Measurements from ENCODE around the gene ZNF423. TPM values are rescaled to one million over a fixed set of nuclear protein-coding genes. Genes with fewer than 3 reads are reported as not detected.

Gene ZNF423
- total RNA-seq, 1 donor from 2014 or later: 19.8 TPM

DNA sequence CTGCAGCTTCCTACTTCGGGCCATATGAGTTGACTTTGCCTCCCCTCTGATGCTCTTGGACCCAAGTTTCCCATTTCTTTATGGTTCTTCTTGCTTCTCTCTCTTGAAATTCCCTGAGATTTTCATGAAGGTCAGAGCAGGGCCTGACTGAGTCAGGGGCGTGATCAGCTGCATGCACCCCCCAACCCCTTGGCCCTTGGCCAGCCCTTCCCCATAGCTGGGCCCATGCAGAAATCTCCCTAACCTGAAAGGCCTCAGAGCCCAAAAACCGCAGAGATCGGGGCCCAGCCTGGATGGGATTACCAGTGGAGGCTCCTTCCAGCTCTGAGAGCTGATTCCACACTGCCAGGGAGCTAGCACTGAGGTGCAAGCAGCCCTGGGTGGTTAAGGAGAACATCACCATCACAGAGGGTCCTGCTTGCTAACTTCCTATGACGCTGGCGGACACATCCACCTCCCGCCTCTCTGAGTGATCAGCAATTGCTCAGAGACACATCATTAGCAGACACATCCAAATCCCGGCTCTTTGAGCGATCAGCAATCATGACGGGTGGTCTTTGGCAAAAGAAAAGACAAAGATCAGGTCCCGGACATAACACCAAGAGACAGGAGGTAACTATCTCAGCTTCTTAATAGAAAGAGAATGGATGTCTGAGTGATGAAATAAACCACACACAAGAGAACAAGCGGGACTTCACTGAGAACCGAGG lies 320.9 kb downstream of the ZNF423 start:
- no peak for DNase-seq (ENCODE audit: low spot score in 2 of 2, unreplicated experiment in 2 of 2)
- H3K27me3 Mint-ChIP-seq (ENCODE audit: low read depth): peaks cover 54% of the 10 kb centered on the region
- H3K4me3 Mint-ChIP-seq: no peak overlapping the region
- H3K9me3 Mint-ChIP-seq: no peaks in the 10 kb centered on the region
- peaks cover 16% of the 10 kb centered on the region for H3K4me1 Mint-ChIP-seq
- no peaks in the 10 kb centered on the region for H3K36me3 Mint-ChIP-seq
- H3K27ac Mint-ChIP-seq: no peak overlapping the region
- TF ChIP-seq CTCF (IDR thresholded peaks at IDR 0.05; ENCODE audit: unreplicated experiment): no peak

DNA sequence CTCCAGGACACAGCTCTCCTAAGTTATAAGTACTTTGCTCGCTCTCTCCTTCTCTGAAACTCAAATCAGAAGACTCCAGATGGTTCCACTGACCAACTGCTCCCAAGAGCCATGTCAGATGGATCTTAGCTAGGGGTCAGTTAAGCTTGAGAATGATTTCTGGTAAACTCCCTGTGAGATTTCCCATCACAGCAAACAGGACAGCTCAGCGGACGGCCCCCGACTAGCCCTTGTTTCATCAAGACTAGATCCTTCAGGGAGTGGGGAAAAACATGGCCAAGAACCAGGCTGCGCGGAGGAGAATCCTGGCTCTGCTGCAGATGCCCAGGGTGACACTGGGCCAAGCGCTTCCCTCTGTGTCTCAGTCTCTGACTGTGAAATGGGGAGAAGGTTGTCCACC lies 322.5 kb downstream of the ZNF423 start:
- H3K36me3 Mint-ChIP-seq: no peaks in the 10 kb centered on the region
- TF ChIP-seq CTCF (IDR thresholded peaks at IDR 0.05; ENCODE audit: unreplicated experiment): no peak
- no peak overlapping the region for H3K27ac Mint-ChIP-seq
- H3K4me1 Mint-ChIP-seq: peaks cover 26% of the 10 kb centered on the region
- no peak for DNase-seq (ENCODE audit: low spot score in 2 of 2, unreplicated experiment in 2 of 2)
- H3K4me3 Mint-ChIP-seq: no peak overlapping the region
- H3K27me3 Mint-ChIP-seq (ENCODE audit: low read depth): peaks cover 64% of the 10 kb centered on the region
- no peaks in the 10 kb centered on the region for H3K9me3 Mint-ChIP-seq

- H3K27ac Mint-ChIP-seq: no peak overlapping the region
- peaks cover 32% of the 10 kb centered on the region for H3K4me1 Mint-ChIP-seq
Measured at GRCh38 chr16:49532873-49533272, 323.0 kb downstream of the ZNF423 start.

DNA sequence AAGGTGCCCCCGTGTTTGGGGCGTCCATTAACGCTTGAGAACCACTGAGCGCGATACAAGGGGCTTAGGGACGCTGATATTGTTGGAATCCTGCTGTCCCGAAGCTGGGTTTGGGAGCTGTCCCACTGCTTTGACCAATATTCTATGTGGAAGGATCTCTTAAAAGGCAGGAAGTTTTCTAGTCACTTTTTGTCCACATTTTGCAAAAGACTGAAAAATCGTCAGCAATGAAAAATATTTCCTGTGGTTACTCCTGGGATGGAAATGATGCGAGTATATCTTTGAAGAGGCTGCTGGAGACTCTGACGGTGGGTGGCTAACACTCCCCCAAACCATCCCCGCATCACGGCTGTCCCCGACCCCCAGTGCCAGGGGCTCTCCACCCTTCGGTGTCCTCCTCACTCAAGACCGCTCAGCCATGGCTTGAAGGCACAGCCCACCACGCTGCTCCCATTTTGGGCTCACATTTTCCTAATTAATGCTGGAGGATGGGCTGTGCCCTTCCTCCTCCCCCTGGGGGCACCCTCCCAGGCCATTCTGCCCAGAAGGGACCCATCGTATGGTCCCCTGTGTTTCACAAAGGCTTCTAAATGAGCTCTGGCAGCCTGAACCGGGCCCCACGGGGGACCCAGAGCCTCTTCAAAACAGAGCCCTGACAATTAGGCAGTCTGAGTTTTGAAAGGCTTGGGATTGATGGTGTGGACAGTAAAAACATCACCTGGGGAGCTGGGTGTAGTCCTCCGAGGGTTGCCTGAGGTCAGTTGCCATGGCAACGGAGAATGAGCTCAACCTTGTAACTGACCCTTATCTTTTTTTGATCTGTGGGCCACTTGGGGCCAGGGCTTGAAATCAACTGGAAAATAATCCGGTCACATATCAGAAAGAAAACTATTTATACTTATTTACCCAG lies 323.7 kb downstream of the ZNF423 start:
- Mint-ChIP-seq H3K27me3 (ENCODE audit: low read depth) (peaks cover 63% of the 10 kb centered on the region), H3K36me3 (no peaks in the 10 kb centered on the region), H3K27ac (no peak overlapping the region), H3K4me1 (peaks cover 39% of the 10 kb centered on the region), H3K9me3 (no peaks in the 10 kb centered on the region), H3K4me3 (no peak overlapping the region)
- no peak for DNase-seq (ENCODE audit: low spot score in 2 of 2, unreplicated experiment in 2 of 2)
- no peak for TF ChIP-seq CTCF (IDR thresholded peaks at IDR 0.05; ENCODE audit: unreplicated experiment)

More at GRCh38 chr16:49532873-49533272, 323.0 kb downstream of the ZNF423 start:
- Mint-ChIP-seq H3K9me3 (no peaks in the 10 kb centered on the region), H3K4me3 (no peak overlapping the region), H3K36me3 (no peaks in the 10 kb centered on the region), H3K27me3 (ENCODE audit: low read depth) (peaks cover 64% of the 10 kb centered on the region)
- DNase-seq (ENCODE audit: low spot score in 2 of 2, unreplicated experiment in 2 of 2): no peak
- TF ChIP-seq CTCF (IDR thresholded peaks at IDR 0.05; ENCODE audit: unreplicated experiment): no peak

DNA sequence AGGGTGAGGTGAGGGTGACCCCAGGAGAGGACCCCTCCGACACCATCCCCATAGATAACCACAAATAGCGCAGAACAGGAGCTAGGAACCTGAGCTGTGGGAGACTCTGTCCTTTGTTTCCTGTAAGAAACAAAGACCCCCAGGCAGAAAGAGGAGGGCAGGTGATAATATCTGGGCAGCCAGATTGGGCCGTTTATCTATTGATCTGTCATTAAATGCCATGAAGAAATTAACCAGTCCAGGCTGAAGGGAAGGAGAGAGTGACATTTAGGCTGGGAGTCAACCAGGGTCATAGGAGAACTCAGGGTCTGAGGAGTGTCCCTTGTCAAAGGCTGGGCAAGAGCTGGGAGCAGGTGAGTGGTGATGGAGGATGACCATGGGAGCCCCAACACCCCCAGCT lies 324.5 kb downstream of the ZNF423 start:
- Mint-ChIP-seq H3K36me3 (no peaks in the 10 kb centered on the region), H3K27me3 (ENCODE audit: low read depth) (peaks cover 68% of the 10 kb centered on the region), H3K27ac (no peak overlapping the region), H3K9me3 (no peaks in the 10 kb centered on the region), H3K4me3 (no peak overlapping the region), H3K4me1 (peaks cover 41% of the 10 kb centered on the region)
- DNase-seq (ENCODE audit: low spot score in 2 of 2, unreplicated experiment in 2 of 2): no peak
- TF ChIP-seq CTCF (IDR thresholded peaks at IDR 0.05; ENCODE audit: unreplicated experiment): no peak
